Measurements from ENCODE around the gene OLFML2A.

OLFML2A gene

DNA sequence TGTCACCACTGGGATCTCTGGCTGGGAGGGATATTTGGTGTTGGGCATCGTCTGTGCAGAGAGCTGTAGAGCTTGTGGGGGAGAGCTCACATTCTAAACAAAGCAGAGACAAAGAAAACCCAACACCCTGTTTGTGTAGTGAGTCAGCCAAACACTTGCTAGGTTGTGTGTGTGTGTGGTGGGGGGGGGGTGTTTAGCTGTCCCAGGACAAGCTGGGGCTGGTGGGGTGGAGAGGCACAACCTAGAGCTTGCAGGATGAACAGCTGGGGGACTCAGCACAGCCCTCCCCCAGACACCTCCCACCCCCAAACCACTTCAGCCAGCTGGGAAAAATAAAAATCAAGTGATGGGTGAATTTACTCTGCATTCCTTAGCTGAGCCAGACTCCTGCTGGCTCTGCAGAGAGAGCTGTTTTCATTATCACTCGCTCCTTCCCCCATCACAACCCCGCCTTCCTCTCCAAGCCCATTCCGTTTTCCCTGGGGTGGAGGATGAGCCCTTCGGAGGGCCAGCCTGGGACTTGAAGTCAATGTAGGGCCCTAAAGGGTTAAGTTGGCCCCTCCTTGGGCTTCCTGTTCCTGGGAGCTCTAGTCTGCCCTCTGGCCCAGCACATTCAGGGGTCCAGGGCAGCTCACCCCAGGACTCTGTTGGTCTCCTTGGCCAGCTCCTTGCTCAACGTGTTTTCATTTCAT, 2.6 kb downstream of the OLFML2A start:
- DNase-seq: no peak

GRCh38 chr9:124780060-124780756, 3.3 kb downstream of the OLFML2A start:
- no peak for DNase-seq

GRCh38 chr9:124780757-124781151, 3.8 kb downstream of the OLFML2A start:
- DNase-seq: no peak

DNA sequence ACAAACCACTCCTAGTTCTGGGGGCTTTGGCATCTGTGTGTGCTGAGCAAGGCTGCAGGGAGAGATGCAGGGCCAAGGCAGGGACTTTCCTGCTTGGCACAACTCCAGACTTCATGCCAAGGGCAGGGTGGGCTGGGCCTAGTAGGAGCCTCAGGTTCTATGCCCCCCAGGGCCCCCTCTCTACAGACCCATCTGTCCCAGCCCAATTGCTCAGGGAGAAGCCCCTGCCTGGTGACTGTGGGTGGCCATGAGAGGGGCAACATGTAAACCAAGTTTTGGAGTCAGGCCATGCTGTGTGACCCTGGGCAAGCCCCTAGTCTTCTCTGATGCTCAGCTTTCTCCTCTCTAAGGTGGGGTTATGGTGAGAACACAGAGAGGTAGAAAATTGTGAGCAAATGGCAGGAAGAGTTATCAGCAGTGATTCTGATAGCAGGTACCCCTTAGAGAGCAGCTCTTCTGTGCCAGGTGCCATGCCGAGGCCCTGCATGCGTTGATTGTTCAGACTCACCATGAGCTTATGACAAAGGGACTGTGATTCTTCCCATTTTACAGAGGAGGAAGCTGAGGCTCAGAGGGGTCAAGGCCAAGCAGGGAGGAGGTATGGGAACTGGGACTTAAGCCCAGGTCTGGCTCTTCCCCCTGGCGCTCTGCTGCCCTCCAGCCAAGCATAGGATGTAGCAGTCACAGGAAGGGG, 5.2 kb downstream of the OLFML2A start:
- no peak for DNase-seq

- no peak for DNase-seq
Observed at GRCh38 chr9:124782661-124783574, 6.0 kb downstream of the OLFML2A start.

DNA sequence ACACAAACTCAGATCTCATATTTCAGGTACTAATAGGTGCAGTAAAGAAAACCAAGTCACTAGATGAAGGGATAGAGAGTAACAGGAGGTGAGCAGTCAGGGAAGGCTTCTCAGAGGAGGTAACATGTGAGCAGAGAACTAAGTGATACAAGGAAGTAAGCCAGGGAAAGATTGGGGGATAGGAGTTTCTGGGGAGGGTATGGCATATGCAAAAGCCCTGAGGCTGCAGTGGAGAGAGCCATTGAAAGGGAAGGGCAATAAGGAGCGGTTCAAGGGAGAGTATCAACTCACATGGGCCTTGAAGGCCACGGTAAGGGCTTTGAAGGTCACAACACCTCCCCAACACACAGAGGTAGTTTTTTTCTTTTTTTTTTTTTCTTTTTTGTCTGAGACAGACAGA, 6.9 kb downstream of the OLFML2A start:
- no peak for DNase-seq

- no peak for DNase-seq
Observed at GRCh38 chr9:124784509-124784908, 7.6 kb downstream of the OLFML2A start.

DNA sequence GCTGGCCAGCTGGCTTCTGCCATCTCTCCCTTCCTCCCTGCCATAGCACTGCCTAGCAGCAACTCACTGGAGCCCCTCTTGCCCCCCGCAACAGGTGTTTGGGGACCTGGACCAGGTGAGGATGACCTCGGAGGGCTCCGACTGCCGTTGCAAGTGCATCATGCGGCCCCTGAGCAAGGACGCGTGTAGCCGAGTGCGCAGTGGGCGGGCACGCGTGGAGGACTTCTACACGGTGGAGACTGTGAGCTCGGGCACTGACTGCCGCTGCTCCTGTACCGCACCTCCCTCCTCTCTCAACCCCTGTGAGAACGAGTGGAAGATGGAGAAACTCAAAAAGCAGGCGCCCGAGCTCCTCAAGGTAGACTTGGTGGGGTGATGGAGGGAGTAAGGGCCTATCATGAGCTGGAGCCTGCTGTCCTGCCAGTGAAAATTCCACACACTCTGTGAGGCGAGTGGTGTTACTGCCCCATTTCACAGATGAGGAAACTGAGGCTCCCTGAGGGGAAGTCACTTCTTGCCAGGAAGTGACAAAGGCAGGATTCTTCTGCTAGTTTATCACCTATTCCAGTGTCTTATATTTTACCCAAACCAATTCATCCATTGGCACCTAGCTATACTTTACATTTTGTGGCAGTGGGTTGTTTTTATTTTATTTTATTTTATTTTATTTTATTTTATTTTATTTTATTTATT, 10.1 kb downstream of the OLFML2A start:
- no peak for DNase-seq

DNA sequence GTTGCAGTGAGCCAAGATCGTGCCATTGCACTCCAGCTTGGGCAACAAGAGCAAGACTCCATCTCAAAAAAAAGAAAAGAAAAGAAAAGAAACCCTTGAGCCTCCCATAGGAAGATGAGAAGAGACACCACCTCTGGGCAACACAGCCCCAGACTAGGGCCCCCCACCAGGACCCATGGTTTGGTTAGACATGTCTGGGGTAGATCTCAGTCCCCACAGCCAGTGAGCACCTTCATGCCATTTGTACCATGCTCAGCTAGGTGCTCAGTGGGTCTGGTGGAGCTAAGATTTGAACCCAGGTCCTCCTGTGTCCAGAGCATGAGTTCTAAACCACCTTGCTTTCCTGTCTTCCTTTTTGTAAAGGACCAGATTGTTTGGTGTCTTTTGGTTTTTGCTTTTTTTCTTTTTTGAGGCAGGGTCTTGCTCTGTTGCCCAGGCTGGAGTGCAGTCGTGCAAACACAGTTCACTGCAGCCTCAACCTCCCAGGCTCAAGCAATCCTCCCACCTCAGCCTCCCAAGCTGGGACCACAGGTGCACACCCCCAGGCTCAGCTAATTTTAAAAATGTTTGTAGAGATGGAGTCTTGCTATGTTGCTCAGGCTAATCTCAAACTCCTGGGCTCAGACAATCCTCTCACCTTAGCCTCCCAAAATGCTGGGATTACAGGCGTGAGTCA, 11.7 kb downstream of the OLFML2A start:
- no peak for DNase-seq

GRCh38 chr9:124789531-124789930, 12.6 kb downstream of the OLFML2A start:
- no peak for DNase-seq

DNA sequence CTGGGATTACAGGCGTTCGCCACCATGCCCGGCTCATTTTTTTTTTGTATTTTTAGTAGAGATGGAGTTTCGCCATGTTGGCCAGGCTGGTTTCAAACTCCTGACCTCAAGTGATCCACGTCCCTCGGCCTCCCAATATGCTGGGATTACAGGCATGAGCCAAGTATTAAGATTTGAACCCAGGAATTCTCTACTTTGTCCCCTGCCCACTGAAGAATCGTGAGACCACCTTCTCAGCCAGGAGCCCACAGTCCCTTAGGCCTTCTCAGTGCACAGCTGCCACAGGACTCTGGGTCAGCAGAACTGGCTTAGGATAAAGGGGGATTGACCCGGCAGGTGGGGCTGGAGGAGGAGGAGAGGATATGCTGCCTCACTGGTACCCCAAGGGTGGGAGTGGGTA, 13.4 kb downstream of the OLFML2A start:
- no peak for DNase-seq

- no peak for DNase-seq
Observed at GRCh38 chr9:124790801-124791505, 14.0 kb downstream of the OLFML2A start.

- no peak for DNase-seq
Observed at GRCh38 chr9:124792257-124793014, 15.5 kb downstream of the OLFML2A start.

- DNase-seq: no peak
Observed at GRCh38 chr9:124793015-124793541, 16.1 kb downstream of the OLFML2A start.

- no peak for DNase-seq
Observed at GRCh38 chr9:124794902-124795491, 18.1 kb downstream of the OLFML2A start.

- no peak for DNase-seq
Observed at GRCh38 chr9:124795881-124796431, 19.0 kb downstream of the OLFML2A start.

DNA sequence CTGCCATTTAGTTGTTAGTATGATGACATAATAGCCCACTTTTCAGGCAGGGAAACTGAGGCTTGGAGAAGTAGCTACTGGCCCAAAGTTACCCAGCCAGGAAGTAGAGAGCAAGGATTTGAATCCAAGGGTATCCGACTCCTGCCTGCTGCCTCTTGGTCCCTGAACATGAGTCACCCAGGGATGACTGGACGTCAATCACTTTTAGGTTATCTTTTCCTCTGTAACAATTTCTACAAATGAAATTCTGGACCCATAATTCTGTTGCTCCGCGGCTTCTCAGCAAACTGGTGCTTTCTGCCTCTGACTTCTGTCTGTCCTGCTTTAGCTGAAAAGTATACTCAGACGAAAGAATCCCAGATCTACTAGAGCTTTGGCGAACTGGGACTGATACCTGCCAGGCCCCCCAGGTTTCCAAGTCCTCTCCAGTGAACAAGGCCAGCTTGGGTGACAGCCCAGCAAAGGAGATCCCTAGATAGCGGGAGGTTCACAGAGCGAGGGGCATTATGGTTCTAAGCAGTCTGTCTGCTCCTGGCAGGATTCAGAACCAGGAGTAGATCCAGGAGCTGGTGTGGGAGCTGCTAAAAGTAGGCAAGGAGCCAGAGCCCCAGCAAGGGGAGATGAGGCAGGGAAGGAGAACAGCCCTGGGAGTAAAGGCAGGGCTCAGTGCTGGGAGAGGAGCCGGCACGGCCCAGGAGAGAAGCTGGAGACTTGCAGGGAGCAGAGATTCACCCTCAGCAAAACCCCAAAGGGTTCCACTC, 20.6 kb downstream of the OLFML2A start:
- no peak for DNase-seq

DNA sequence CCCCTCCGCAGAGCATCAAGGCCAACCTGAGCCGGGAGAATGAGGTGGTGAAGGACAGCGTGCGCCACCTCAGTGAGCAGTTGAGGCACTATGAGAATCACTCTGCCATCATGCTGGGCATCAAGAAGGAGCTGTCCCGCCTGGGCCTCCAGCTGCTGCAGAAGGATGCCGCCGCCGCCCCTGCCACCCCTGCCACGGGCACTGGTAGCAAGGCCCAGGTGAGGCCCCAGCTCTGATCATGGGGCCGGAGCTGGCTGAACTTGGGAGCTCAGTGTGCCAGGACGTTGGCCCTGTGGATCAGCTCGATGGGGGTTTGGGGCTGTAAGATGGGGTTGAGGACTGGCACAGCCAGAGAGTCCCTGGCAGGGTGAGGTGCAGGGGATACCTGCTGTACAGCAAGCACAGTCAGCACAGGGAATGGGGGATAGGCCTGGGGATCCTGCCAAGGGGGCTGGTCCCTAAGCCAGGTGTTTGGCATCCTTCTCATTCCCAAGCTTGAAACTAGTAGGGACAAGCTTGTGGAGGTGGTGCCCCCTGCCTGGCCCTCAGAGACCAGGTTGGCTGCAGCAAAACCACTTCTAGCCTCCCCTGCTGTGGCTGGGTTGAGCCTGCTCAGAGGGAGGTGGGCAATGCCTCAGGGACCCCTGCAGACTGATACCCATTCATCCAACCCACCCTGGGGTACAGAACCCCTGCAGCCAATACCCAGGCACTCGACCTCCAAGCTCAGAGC, 22.5 kb downstream of the OLFML2A start:
- no peak for DNase-seq
